ENCODE results near the gene LRRC4C.

Gene LRRC4C

DNA sequence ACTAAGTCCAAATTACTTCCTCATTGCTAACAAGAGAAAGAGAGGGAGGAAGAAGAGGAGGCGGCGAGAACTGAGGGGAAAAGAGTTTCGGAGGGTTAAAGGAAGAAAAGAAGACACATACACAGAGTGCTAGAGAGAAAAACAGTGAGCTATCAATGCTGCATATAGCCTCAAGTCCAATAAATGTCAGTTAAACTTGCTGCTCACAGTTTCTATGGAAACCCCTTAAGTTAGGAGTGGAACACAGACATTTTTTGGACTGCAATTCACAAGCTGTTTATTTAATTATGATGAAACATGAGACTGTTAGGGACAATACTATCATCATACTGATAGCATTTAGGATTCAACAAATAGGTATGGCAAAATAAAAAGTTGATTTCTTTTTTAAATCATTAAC lies 1320.4 kb downstream of the LRRC4C start:
- no peak for DNase-seq (ENCODE audit: extremely low read depth in 1 of 2, low read depth in 1 of 2)

DNA sequence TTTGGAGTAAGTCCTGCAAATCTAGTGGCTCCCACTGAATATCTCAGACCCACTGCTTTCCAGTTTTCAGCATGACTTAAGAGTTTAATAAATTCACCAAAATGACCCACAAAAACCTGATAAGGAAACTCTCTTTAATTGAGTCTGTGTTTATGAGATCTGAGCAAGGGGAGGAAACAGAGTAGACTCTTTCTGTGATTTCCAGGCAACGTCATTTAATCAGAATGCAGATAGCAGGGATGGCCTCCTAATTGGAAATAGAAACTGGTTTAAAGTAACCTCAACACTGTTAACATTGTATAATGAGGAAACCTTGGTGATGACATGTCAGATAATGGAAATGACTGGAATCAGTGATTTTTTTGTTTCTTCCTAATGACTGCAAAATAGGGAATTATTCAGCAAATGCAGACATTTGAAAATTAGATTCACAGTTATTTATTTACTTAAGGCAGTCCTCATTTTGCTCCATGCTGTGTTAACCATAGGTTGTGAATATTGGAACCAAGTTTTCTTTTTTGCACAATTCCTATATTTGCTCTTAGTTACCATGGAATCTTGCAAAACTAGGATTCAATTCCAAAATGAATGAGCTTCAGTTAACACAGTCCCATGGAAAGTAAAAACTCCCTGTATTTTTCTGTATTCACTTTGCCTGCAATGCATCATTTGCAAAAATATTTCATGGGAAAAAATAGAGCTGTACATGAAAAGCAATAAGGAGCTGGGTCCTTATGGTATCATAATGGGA lies 1324.5 kb downstream of the LRRC4C start:
- DNase-seq (ENCODE audit: extremely low read depth in 1 of 2, low read depth in 1 of 2): no peak

DNA sequence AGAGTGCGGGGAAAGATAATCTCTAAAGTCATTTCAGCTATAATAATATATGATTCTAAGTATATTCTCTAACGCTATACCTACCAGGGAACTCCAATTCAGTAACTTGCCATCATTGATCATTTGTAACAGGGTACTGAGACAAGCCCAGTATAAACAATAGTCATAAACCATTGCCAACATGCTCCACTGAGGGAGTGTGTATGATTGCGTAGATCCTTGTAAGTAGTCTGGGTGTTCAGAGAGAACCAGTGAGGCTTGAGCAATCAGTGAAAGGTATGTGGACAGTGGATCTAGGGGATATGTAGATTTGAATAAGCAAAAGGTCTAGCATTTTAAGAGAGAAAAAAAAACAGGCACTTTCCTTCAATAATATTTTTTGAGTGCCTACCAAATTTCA lies 1326.0 kb downstream of the LRRC4C start:
- DNase-seq (ENCODE audit: extremely low read depth in 1 of 2, low read depth in 1 of 2): no peak

DNA sequence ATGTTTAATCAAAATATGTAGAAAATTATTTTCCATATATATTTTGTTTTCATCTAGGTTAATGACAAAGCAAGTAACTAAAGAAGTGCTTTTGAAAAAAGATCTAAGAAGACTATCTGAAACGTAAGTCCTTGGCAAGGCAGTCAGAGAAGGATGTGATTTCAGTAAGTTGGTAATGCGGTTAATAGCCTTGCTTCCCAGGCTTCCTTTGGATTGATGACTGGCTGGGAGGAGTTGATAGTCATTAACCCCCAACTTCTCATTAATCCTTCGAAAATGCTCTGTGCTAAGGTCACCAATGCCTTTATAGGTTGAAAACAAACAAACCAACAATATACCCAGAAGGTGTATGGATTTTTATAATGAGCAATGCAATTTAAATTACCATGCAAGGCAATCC lies 1326.5 kb downstream of the LRRC4C start:
- DNase-seq (ENCODE audit: extremely low read depth in 1 of 2, low read depth in 1 of 2): no peak

DNA sequence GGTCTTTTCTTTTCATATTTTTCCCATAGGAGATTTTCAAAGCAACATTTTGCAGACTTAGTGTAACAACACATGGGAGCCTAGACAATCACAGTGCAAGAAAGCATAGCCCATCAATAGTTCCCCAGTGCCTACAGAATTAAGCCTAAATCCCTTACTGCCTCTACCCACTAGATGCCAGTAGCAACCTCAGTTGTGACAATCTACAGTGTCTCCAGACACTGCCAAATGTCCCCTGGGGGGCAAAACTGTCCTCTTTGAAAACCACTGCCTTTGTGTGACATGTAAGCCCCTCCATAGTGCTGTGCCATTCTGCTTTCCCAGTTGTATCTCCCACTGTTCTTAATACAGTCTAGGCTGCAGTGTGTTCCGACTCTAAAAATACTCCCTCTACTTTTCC lies 1329.0 kb downstream of the LRRC4C start:
- DNase-seq (ENCODE audit: extremely low read depth in 1 of 2, low read depth in 1 of 2): no peak

DNA sequence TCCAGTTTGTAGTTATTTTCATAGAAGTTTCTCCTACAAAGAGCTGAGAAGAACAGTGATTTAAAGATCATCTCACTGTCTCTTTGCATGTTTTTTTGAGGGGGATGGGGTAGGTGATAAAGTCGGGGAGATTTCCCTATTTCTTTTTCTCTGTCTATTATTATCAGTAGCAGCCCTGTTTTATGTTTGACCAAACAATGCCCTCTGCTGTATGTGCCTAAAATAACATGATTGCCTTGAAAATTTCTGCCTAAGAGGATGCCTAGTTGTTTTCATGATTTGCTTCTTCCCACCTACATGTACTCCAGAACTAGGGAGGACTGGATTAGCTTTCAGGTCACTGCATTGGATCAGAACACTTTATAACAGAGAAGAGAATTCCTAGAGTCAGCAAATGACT lies 1330.2 kb downstream of the LRRC4C start:
- no peak for DNase-seq (ENCODE audit: extremely low read depth in 1 of 2, low read depth in 1 of 2)

DNA sequence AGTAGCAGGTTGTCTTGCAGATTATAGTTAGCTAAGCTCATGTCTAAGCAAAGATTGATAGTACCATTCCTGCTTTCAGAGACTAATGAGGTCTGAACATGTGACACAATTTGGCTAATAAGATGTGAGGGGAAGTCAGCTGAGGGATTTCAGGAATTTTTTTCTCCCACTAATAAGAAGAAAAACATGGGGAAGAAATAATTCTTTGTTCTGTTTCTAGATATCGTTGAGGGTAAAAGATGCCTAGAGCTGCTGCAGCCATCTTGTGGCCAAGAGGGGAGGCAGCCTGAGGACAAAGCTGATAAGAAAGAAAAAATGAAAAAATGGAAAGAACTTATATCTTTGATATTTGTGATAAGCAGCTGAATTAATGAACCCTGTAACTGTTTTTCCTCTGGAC lies 1334.4 kb downstream of the LRRC4C start:
- DNase-seq (ENCODE audit: extremely low read depth in 1 of 2, low read depth in 1 of 2): no peak

DNA sequence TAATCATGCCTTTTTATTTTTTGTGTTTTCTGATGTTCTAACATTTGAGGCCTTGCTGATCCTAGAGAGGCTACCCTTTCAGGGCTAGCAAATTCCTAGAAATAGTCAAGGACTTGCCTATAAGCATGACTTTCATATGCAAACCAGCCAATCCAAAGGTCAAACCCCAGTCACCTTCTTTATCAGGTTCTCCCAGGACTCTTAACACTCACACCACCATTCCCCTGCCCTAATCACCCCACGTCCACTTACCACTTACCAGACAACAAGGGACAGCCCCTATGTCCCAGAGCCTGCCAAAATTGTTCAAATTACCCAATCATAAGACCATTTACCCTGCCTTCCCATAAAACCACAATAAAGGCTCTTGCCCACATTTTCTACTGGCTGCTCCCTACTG lies 1339.8 kb downstream of the LRRC4C start:
- no peak for DNase-seq (ENCODE audit: extremely low read depth in 1 of 2, low read depth in 1 of 2)

DNA sequence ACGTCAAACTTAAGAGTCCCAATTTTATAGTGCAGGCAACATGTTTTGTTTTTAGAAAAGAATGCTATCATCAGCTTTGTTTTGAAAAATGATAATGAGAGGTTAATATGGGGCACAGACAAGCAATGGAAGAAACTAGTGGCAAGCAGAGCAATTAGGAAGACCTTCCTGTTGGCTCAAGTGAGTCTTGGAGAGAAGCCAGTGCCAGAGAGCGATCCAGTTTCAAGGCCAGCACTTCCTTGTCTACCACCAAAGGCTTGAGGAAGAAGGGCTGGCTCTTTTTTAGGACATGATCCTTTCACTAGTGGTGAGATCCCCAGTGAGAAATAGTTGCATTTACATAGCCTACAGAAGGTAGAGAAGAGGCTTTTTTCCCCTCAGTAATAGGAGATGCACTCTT lies 1340.7 kb downstream of the LRRC4C start:
- DNase-seq (ENCODE audit: extremely low read depth in 1 of 2, low read depth in 1 of 2): no peak

DNA sequence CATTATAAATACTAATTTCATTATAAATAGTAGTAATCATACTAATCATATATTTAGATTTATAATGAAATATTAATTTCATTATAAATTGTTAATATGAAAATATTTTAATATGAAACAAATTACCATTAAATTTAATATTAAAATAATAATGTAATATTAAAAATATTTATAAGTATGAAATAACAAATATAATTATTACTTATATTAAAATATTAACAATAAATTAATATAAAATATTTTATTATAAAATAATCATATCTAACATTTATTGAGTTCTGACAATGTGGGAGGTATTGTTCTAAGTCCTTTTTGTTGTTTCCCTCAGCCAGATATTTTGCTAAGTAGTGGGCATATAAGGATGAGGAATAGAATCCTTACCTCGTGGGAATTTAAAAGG lies 1341.4 kb downstream of the LRRC4C start:
- no peak for DNase-seq (ENCODE audit: extremely low read depth in 1 of 2, low read depth in 1 of 2)

DNA sequence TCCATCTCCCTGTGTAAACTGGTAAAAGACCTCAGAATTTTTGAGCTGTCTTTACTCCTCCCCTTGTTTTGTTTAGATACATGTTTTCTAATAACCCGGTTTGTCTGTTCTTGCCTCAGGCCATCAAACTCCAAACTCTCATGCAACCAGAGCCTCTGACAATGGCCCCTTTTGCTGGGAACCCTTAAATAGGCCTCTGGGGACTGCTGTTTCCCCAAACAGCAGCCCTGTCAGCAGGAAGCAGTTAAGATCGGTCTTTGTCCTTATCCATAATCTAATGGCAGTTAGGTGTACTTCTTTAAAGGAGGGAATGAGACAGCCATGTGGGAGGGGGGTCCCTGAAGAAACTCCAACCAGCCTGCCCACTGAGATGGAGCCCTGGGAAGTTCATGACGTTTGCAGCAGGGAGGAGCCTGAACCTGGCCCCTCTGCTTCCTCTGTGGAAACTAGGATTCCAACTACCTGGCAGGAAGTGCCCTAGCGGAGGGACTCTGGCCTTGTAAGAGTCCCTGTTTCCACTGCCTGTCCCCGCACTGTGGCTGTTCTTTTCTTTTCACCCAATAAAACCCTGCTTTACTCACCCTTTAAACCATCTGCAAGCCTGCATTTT lies 1354.4 kb downstream of the LRRC4C start:
- no peak for DNase-seq (ENCODE audit: extremely low read depth in 1 of 2, low read depth in 1 of 2)

DNA sequence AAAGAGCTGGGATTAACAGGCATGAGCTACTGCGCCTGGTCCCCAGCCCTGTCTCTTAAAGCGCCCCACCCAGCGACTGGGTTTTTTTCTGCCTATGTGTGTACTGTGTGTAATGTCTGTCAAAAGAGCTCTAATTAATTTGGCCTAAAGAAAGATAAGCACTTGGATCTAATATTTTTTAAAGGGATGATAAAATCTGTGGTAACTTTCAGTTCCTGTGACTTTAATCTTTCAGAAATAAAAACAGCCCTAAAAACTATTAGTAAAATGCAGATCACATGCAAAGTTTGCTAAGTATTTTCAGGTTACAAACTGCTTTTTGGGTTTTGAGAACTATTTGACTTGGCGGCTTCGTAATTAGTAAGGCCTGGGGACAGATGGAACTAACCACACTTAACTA lies 1358.7 kb downstream of the LRRC4C start:
- no peak for DNase-seq (ENCODE audit: extremely low read depth in 1 of 2, low read depth in 1 of 2)

DNA sequence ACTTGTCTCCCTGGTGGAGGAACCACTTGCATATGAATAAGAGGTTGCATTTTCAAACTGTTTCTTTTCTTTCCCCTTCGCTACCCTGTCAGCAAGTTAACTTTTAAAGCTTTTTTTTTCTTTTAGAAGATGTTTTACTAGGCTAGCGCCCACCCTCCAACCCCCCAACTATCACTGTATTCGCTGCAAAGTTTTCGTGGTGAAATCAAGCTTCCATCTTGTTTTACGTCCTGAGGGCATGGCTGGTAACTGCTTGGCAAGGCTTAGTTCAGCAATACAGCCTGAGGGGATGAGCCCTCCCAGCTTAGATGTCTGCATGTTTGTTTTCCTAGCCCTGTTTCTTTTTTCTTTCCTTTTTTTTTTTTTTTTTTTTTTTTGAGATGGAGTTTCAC lies 1359.3 kb downstream of the LRRC4C start:
- DNase-seq (ENCODE audit: extremely low read depth in 1 of 2, low read depth in 1 of 2): no peak

DNA sequence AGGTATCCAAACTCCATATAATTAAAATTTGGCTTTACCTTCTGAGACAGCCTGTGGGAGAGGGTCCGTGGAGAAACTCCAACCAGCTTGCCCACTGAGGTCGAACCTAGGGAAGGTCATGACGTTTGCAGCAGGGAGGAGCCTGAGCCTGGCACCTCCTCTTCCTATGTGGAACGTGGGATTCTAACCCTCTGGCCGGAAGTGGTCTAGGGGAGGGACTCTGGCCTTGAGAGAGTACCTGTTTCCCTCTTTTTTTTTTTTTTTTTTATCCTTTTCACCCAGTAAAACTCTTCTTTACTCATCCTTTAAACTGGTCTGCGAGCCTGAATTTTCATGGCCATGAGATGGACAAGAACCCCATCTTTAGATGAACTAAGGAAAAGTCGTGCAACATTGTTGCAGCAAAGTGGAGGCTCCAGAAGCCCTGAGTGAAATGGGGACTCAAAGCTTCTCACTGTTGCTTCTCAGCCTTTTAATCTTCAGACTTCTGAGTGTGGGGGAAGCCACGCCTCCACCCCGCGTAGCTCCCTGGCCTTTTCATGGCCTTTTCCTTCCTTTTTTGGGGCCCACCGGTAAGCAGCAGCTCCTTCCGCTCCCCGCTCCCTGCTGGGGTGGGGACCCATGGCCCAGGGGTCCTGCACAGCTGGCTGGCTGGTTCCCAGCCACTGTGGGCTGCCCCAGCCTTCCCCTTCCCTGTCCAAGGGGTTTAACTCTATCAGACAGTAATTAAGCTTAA lies 1359.9 kb downstream of the LRRC4C start:
- no peak for DNase-seq (ENCODE audit: extremely low read depth in 1 of 2, low read depth in 1 of 2)

DNA sequence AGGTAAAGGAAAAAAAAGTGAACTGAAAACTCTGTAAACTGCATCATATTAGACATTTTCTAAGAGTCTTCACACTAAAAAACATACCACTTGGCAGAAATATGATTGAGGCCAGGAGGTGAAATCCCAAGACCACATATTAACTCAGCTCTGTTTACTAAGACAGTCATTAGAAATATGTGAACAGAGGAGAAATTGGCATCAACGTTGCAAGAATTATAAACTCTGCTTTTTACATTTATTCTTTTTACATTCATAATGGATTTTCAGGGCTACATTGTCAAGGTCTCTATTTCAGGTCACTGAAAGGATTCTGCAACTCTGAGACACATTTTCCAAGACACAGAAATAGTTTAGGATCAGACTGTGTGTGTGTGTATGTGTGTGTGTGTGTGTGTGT lies 1364.0 kb downstream of the LRRC4C start:
- DNase-seq (ENCODE audit: extremely low read depth in 1 of 2, low read depth in 1 of 2): no peak

DNA sequence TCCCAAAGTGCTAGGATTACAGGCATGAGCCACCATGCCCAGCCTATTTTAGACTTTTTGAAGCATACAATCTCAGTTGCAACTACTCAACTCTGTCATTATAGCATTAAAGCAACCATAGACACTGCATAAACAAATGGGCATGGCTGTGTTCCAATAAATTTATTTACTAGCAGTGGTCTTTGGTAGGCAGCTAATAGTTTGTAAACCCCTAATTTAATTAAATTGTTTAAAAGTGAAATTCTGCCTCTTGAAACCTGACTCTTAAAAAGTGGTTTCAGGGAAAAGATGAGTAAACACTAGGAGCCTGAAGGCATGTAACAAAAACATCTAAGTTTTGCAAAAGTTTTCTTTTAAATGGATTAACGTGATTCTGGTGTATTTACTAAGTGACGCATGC lies 1364.5 kb downstream of the LRRC4C start:
- no peak for DNase-seq (ENCODE audit: extremely low read depth in 1 of 2, low read depth in 1 of 2)

DNA sequence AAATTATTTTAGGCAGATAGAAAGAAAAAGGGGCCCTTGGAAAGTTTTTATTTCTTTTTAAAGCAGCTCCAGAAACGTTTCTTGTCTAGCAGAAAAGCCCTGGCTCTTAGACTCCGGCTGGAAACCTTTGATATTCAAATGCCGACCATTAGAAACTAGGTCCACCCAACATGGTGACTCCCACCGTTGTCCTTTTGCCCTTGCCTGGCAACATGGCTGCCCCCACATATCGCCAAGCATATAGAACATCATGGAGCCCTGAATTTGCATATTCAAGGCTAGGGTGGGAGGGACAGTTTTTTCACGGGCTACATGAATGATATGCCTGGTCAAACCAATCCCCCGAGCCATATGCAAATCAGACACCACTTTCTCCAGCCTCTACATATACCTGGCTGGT lies 1379.0 kb downstream of the LRRC4C start:
- no peak for DNase-seq (ENCODE audit: extremely low read depth in 1 of 2, low read depth in 1 of 2)

Measured in stimulated activated CD8-positive, alpha-beta memory T cell treated with anti-CD3 and anti-CD28 coated beads, Interleukin-7, amount 100 ng/mL, for 48 hours (primary cell).